Naive thymus-derived CD8-positive, alpha-beta T cell (primary cell): Measurements from ENCODE around the gene USP13. TPM values are rescaled to one million over a fixed set of nuclear protein-coding genes. Genes with fewer than 3 reads are reported as not detected.

Source experiments
- ATAC-seq, 2 donors: fragments of 150-1000 bp; cut with Tn5 transposase in 1 of 2; sonication (Bioruptor Pico), chemical (Tn5 transposase) in 1 of 2; 1 replicate in 1 of 2; 2 replicates in 1 of 2; pipeline ENCODE4 v1.10.0; 2021; ENCODE audit warnings: mild to moderate bottlenecking in 2 of 2, moderate library complexity in 2 of 2
- POLR2A ChIA-PET: fragments of 350-600 bp; sonication (Branson Sonifier 250); formaldehyde crosslinking; loops from one replicate; lab custom pipeline; 2021; ENCODE audit warnings: antibody characterized with exemption; lab: Charles Lee
- DNase-seq, 10 donors: peaks; one replicate each; pipeline versions ENCODE4 v3.0.0 to v3.0.0-alpha.2; 2020 to 2022
- H3K27ac Mint-ChIP-seq, 10 donors: one replicate each; pipeline ENCODE4 v1.8.0; 2020 to 2022; ENCODE audit warnings: mild to moderate bottlenecking in 10 of 10, mixed read lengths in 10 of 10, moderate library complexity in 4 of 10, inconsistent platforms in 1 of 10
- H3K27me3 Mint-ChIP-seq, 5 donors: one replicate each; pipeline ENCODE4 v1.8.0; 2021 to 2022; ENCODE audit warnings: mixed read lengths in 5 of 5
- H3K36me3 Mint-ChIP-seq, 3 donors: one replicate each; pipeline ENCODE4 v1.8.0; 2020 to 2022; ENCODE audit warnings: mixed read lengths in 3 of 3, mild to moderate bottlenecking in 2 of 3, inconsistent platforms in 1 of 3
- H3K4me1 Mint-ChIP-seq, 4 donors: one replicate each; pipeline ENCODE4 v1.8.0; 2021 to 2022; ENCODE audit warnings: mixed read lengths in 4 of 4
- H3K4me3 Mint-ChIP-seq, 10 donors: one replicate each; pipeline ENCODE4 v1.8.0; 2020 to 2022; ENCODE audit warnings: mild to moderate bottlenecking in 10 of 10, mixed read lengths in 10 of 10, moderate library complexity in 6 of 10, inconsistent platforms in 1 of 10
- H3K9me3 Mint-ChIP-seq, 9 donors: one replicate each; pipeline ENCODE4 v1.8.0; 2020 to 2022; ENCODE audit warnings: mixed read lengths in 9 of 9, mild to moderate bottlenecking in 3 of 9, inconsistent platforms in 1 of 9, moderate library complexity in 1 of 9
- polyA plus RNA-seq, 3 donors: library from polyadenylated mRNA; unstranded; fragments of 300-500 nt; fragmentation: Illumina TruSeq; gene quantifications; one replicate each; pipeline ENCODE4 v1.2.3, GENCODE V29; 2021
- total RNA-seq, 8 experiments: library from RNA in 2 of 8; stranded (reverse) in 2 of 8; gene quantifications; one replicate each; pipeline ENCODE4 v1.2.3 and lab custom pipeline; 2021 to 2026

USP13 gene
- total and polyA plus RNA-seq, 5 experiments from 2014 or later = 3.7 to 12.0 (median 9.1) TPM

GRCh38 chr3:179829401-179829800 lies 176.6 kb downstream of the USP13 start:
- Mint-ChIP-seq H3K36me3 (no peaks in the 10 kb centered on the region), H3K9me3 (no peaks in the 10 kb centered on the region), H3K27ac (no peak overlapping the region), H3K4me3 (no peak overlapping the region), H3K4me1 (peaks cover 0 to 5% (median 0%) of the 10 kb centered on the region in 4 donors), H3K27me3 (peaks cover 0 to 12% (median 4%) of the 10 kb centered on the region in 5 donors)
- POLR2A ChIA-PET = no interaction called here
- ATAC-seq (no peak), DNase-seq (no peak)

GRCh38 chr3:179832333-179832854 lies 179.6 kb downstream of the USP13 start:
- no peak overlapping the region for H3K27ac Mint-ChIP-seq
- H3K27me3 Mint-ChIP-seq = peaks cover 0 to 12% (median 4%) of the 10 kb centered on the region in 5 donors
- POLR2A ChIA-PET = no interaction called here
- no peak overlapping the region for H3K4me3 Mint-ChIP-seq
- H3K36me3 Mint-ChIP-seq = no peaks in the 10 kb centered on the region
- DNase-seq (no peak), ATAC-seq (no peak)
- no peaks in the 10 kb centered on the region for H3K4me1 Mint-ChIP-seq
- H3K9me3 Mint-ChIP-seq = no peaks in the 10 kb centered on the region

GRCh38 chr3:179833294-179833693 lies 180.5 kb downstream of the USP13 start:
- H3K4me1 Mint-ChIP-seq = no peaks in the 10 kb centered on the region

GRCh38 chr3:179837374-179837773 lies 184.5 kb downstream of the USP13 start:
- H3K27ac Mint-ChIP-seq = no peak overlapping the region

More at GRCh38 chr3:179833294-179833693, 180.5 kb downstream of the USP13 start:
- Mint-ChIP-seq H3K36me3 (no peaks in the 10 kb centered on the region), H3K4me3 (no peak overlapping the region), H3K27me3 (peaks cover 0 to 12% (median 4%) of the 10 kb centered on the region in 5 donors), H3K27ac (no peak overlapping the region), H3K9me3 (no peaks in the 10 kb centered on the region)
- DNase-seq (no peak), ATAC-seq (no peak)
- POLR2A ChIA-PET = no interaction called here

More at GRCh38 chr3:179837374-179837773, 184.5 kb downstream of the USP13 start:
- H3K36me3 Mint-ChIP-seq = no peaks in the 10 kb centered on the region
- H3K4me1 Mint-ChIP-seq = no peaks in the 10 kb centered on the region
- DNase-seq (no peak), ATAC-seq (no peak)
- H3K9me3 Mint-ChIP-seq = no peaks in the 10 kb centered on the region
- H3K4me3 Mint-ChIP-seq = no peak overlapping the region
- POLR2A ChIA-PET = no interaction called here
- H3K27me3 Mint-ChIP-seq = peaks cover 0 to 16% (median 10%) of the 10 kb centered on the region in 5 donors

Other genes starting within 250 kb of the USP13 start
- 1 to 10 TPM; 1.0 to 1.3 TPM for gene GNB4, start 201.6 kb upstream of the USP13 start, total RNA-seq
- under 1 TPM in 2 of 3 donors, not detected in 1; 0.05 to 0.27 TPM for gene GNB4, start 201.6 kb upstream of the USP13 start, polyA plus RNA-seq
- 10 to 100 TPM; 63.2 to 65.0 TPM for gene ACTL6A, start 90.1 kb upstream of the USP13 start, total RNA-seq
- gene ACTL6A, start 90.1 kb upstream of the USP13 start, polyA plus RNA-seq = 10 to 100 TPM; 38.0 to 57.3 (median 40.5) TPM
- gene MRPL47, start 48.4 kb upstream of the USP13 start, total RNA-seq = 10 to 100 TPM; 23.6 to 24.1 TPM
- gene MRPL47, start 48.4 kb upstream of the USP13 start, polyA plus RNA-seq = 10 to 100 TPM; 47.1 to 51.4 (median 48.8) TPM
- 10 to 100 TPM; 55.6 to 62.5 TPM for gene NDUFB5, start 48.2 kb upstream of the USP13 start, total RNA-seq
- 10 to 100 TPM; 63.7 to 94.5 (median 76.3) TPM for gene NDUFB5, start 48.2 kb upstream of the USP13 start, polyA plus RNA-seq